Right lung (tissue), 5 donors: ENCODE results near the gene ADAMTS18. TPM values are rescaled to one million over a fixed set of nuclear protein-coding genes. Genes with fewer than 3 reads are reported as not detected.

Experiments used
- DNase-seq, 2 donors: peaks; one replicate each; pipeline ENCODE4 v3.0.0-alpha.2; 2013
- polyA plus RNA-seq, 5 donors: library from polyadenylated mRNA; unstranded; fragments of 120-200 nt; gene quantifications; one replicate each; pipeline versions ENCODE4 v1.2.1 to v1.2.3, GENCODE V29; 2013; ENCODE audit warnings: inconsistent platforms in 1 of 5, low replicate concordance in 1 of 5; ENCODE audit not compliant: insufficient read length in 5 of 5, insufficient read depth in 1 of 5

ADAMTS18 gene
- polyA plus RNA-seq, 5 donors = 2.1 to 3.4 (median 3.0) TPM

GRCh38 chr16:77439106-77439505, 4.3 kb upstream of the ADAMTS18 start:
- DNase-seq = no peak

- no peak for DNase-seq
These were observed 3.0 kb upstream of the ADAMTS18 start for GRCh38 chr16:77437859-77438258.

- no peak for DNase-seq
These were observed 512 bp upstream of the ADAMTS18 start for GRCh38 chr16:77435272-77435820.

GRCh38 chr16:77434022-77434529, 758 bp downstream of the ADAMTS18 start:
- no peak for DNase-seq

- DNase-seq = no peak
These were observed 1.7 kb downstream of the ADAMTS18 start for GRCh38 chr16:77433146-77433545.

GRCh38 chr16:77432264-77432663, 2.6 kb downstream of the ADAMTS18 start:
- no peak for DNase-seq

DNA sequence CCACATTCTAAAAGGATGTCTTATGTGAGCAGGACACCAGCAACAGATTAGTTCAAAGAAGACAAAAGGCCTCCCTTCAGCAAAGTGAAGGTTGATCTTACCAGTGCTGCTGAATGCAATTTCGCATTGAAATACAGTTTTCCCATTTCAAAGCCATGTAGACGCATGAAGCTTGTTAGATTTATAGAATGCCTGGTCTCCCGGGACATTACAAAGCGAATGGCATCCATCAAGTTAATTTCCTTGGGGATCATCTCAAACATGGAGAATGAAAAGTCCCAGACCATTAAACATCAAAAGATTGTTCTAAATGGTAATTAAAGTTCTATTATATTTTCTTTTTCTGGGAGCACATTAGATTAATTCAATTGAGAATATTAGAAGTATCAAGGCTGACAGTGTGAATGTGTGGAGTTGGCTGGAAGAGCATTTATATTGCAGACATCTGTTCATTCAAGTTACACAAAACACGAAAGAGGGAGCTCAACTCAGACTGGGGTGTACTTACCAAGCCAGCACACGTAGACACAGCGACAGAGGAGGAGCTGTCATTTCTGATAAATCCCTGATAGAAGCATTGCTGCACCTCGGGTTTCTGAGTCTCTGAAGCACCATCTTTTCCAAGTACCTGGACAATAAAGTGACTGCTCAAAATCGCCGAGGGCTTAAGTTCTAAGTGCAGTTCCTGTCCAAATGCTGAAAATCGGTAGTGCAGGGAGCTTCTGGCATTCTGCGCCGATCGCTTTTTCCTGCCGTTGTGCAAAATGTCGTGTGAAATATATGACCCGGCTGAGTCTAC, 3.8 kb downstream of the ADAMTS18 start:
- no peak for DNase-seq

GRCh38 chr16:77430360-77430759, 4.5 kb downstream of the ADAMTS18 start:
- DNase-seq = no peak

GRCh38 chr16:77424871-77425604, 9.8 kb downstream of the ADAMTS18 start:
- no peak for DNase-seq

GRCh38 chr16:77422196-77422784, 12.5 kb downstream of the ADAMTS18 start:
- no peak for DNase-seq

- DNase-seq = no peak
These were observed 17.8 kb downstream of the ADAMTS18 start for GRCh38 chr16:77416939-77417480.

GRCh38 chr16:77414752-77415231, 20.0 kb downstream of the ADAMTS18 start:
- DNase-seq = no peak

DNA sequence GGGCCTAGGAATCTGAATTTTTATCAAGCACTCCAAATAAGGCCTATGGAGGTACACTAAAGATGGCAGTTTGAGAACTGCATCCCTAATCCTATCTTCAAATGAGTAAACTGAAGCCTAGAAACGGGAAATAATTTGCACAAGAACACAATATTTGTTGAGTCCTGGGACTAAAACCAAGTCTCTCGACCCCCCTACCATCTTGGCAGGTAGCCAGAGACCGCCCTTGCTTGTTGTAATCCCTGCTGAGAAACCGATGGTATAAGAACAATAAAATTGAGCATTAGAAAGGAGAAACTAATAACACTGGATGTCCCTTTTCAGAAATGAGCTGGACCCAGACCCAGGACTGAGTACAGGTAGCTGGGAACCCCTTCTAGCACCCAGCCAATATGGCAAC, 24.4 kb downstream of the ADAMTS18 start:
- DNase-seq = no peak

GRCh38 chr16:77409311-77409710, 25.5 kb downstream of the ADAMTS18 start:
- DNase-seq = no peak

DNA sequence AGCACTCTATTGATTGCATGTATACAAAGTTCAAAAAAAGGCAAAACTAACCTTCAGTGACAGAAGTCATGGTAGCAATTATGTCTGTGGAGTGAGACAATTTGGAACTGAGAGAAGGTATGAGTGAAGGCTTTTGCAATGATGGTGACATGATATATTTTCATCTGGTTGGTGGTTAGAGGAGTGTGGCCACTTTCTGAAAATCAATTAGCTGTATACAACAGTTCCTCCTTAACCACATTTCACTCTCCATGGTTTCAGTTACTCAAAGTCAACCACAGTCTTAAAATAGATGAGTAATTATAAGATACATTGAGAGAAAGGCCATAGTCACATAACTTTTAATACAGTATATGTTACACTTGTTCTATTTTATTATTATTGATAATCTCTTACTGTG, 26.2 kb downstream of the ADAMTS18 start:
- DNase-seq = no peak

- no peak for DNase-seq
These were observed 28.2 kb downstream of the ADAMTS18 start for GRCh38 chr16:77406680-77407079.

GRCh38 chr16:77404775-77405174, 30.1 kb downstream of the ADAMTS18 start:
- DNase-seq = no peak

DNA sequence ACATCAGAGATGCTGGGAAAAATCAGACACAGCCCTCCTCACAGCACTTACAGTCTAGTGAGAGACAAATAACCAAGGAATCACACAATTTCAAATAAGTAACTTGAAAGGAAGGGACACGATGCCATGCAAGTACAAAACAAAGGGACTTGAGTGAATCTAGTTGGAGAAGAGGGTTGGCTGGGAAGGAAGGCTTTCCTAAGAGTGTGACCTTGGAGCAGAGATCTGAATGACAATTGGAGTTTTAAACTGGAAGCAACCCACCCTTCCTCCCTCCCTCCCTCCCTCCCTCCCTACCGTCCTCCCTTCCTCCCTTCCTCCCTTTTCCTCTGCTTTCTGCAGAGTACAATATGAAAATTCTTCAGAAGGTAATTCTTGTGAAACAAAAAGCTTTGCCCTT, 31.1 kb downstream of the ADAMTS18 start:
- DNase-seq = no peak

DNA sequence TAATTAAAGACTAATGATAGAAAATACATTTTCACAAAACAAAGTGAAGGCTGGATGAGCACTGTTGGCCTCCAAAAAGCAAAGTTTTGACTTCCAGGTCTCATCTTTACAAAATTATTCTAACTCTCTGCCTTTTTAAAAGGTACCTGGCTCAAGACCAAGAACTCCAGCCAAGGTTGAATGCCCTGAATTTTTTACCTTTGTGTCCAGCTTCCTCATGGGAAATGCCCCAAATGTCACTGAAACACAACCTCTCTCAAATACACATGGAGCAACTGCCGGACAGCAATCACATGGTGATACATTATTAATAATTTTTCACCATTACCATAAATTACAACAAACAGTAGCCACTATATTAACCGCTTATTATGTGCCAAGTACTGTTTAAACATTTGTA, 32.2 kb downstream of the ADAMTS18 start:
- no peak for DNase-seq

DNA sequence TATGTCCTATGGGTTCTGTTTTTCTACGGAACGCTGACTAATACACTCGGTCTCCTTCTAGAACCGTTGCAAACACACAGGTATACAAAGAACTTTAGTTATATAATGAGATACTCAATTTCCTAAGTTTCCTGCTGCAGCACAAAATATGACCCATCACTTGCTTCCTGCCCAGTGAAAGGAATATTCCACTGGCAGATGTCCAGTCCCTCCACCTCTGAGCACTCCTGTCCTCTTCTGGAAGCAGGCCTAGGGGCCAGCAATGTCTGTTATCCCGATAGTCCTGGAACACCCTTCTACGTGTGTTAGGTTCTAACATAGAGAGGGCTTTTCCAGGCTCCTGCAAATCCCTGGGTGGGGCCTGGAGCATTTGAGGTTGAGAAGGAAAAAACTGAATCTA, 32.7 kb downstream of the ADAMTS18 start:
- no peak for DNase-seq

GRCh38 chr16:77399546-77399945, 35.3 kb downstream of the ADAMTS18 start:
- DNase-seq = no peak

DNA sequence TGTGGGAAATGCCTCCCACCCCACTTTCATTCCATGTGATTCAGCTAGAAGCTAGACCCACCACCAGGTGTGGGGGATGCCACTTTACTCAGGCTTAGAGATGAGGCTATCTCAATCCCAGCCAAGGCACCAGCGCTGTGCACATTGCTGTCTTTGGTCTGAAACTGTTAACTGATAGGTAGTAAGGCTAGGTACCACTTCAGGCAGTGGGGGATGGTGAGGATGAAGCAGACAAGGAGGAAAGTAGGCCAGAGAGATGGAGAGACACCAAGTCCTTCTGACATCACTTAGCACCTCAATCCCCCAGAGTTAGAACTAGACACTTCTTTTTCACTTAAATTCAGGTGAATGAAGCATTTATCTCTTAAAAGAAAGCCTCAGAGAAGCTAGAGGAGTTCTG, 35.8 kb downstream of the ADAMTS18 start:
- no peak for DNase-seq
